MCF 10A (cell line): ENCODE data around the gene PRUNE2. TPM values are rescaled to one million over a fixed set of nuclear protein-coding genes. Genes with fewer than 3 reads are reported as not detected.

Experiments
- BruUV-seq: library from RNA; stranded (reverse); fragments of 400-500 nt; replicated peaks from 2 replicates; lab custom pipeline; 2021; lab: Mats Ljungman, UMichigan
- CTCF ChIA-PET: fragments of 300-600 bp; sonication (Branson Sonifier 250); formaldehyde crosslinking; extraction: SDS; loops from one replicate; lab custom pipeline; 2021; ENCODE audit warnings: antibody characterized with exemption, inconsistent platforms; lab: Yijun Ruan, JAX
- POLR2A ChIA-PET: fragments of 300-600, 350-650 bp; sonication (Branson Sonifier 250); formaldehyde crosslinking; extraction: SDS; loops from one replicate; lab custom pipeline; 2020; ENCODE audit warnings: antibody characterized with exemption, inconsistent platforms; lab: Yijun Ruan, JAX
- DNase-seq: peaks from one replicate; pipeline ENCODE4 v3.0.0-alpha.2; 2018; ENCODE audit not compliant: unreplicated experiment
- H3K27ac Mint-ChIP-seq: one replicate; pipeline ENCODE4 v1.8.0; 2022; ENCODE audit warnings: mild to moderate bottlenecking, low read depth, mixed read lengths; ENCODE audit not compliant: unreplicated experiment
- H3K27me3 Mint-ChIP-seq: one replicate; pipeline ENCODE4 v1.8.0; 2022; ENCODE audit warnings: mixed read lengths; ENCODE audit not compliant: insufficient read depth, unreplicated experiment
- H3K36me3 Mint-ChIP-seq: one replicate; pipeline ENCODE4 v1.8.0; 2022; ENCODE audit warnings: mild to moderate bottlenecking, moderate library complexity, mixed read lengths; ENCODE audit not compliant: insufficient read depth, unreplicated experiment
- H3K4me1 Mint-ChIP-seq: one replicate; pipeline ENCODE4 v1.8.0; 2022; ENCODE audit warnings: mixed read lengths; ENCODE audit not compliant: insufficient read depth, unreplicated experiment
- H3K4me3 Mint-ChIP-seq: one replicate; pipeline ENCODE4 v1.8.0; 2022; ENCODE audit warnings: mild to moderate bottlenecking, moderate library complexity, mixed read lengths; ENCODE audit not compliant: unreplicated experiment
- H3K9me3 Mint-ChIP-seq: one replicate; pipeline ENCODE4 v1.8.0; 2022; ENCODE audit warnings: mixed read lengths; ENCODE audit not compliant: unreplicated experiment
- CTCF ChIP-seq: fragments of 200-600 bp; IDR thresholded peaks from one replicate; pipeline ENCODE4 v1.8.0; 2022; ENCODE audit warnings: antibody characterized with exemption, mild to moderate bottlenecking; ENCODE audit not compliant: unreplicated experiment
- intact Hi-C: fragments of 100-400 bp; cut with micrococcal nuclease; formaldehyde crosslinking; loops from 2 replicates; pipeline ENCODE4 v1.14.1; 2022
- total RNA-seq: library from RNA; stranded (reverse); gene quantifications from 2 replicates; pipeline ENCODE4 v1.2.3, GENCODE V29; 2022

Gene PRUNE2
- total RNA-seq, 1 experiment from 2014 or later, result 0.63 TPM

GRCh38 chr9:76646249-76646648 is 259.7 kb downstream of the PRUNE2 start:
- intact Hi-C loops, result no loop called here
- H3K27me3 Mint-ChIP-seq, result no peaks in the 10 kb centered on the region
- no peak for TF ChIP-seq CTCF
- no peaks in the 10 kb centered on the region for H3K9me3 Mint-ChIP-seq
- H3K36me3 Mint-ChIP-seq, result peaks cover 5% of the 10 kb centered on the region
- no peak for DNase-seq
- H3K27ac Mint-ChIP-seq, result no peak overlapping the region
- ChIA-PET CTCF (interaction anchor here (0.8 to 1.2 kb wide), 3 partner anchors 10 to 59 kb away, joined by 3 to 4 read pairs (median 3); no protein-coding TSS in a partner anchor), POLR2A (interaction anchor here (1.4 kb wide), 1 partner anchor 42 kb away, joined by 4 read pairs; no protein-coding TSS in a partner anchor)
- H3K4me1 Mint-ChIP-seq, result peaks cover 14% of the 10 kb centered on the region
- H3K4me3 Mint-ChIP-seq, result no peak overlapping the region
- no TSS peak for BruUV-seq

DNA sequence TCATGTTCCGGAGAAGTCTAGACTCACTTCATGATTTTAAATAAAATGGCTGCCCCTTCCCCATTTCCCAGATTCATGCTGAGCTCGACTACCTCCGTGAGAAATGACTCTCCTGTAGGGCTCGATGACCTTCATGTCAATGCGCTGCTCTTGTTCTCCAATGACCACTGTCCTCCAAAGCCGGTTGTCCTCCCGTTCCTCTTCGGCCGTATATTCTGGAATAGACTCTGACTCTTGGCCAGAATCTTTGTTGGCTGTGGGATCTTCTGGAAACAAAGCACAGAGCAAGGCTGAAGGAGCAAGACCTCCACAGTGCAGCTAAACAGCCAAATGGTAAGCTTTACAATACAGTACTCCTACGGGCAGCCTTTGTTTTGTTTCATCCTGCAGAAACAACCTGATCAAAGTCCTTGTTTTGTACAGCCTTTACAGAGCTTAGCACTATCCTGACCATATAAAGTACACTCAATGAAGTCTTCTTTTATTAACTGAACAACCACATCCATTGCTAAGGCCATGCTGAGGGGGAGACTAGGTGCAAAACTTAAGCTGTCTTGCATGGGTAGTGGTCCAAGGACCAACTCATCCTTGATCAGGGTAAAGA is 261.2 kb downstream of the PRUNE2 start:
- ChIA-PET CTCF (no interaction called here), POLR2A (no interaction called here)
- Mint-ChIP-seq H3K4me1 (peaks cover 8% of the 10 kb centered on the region), H3K27ac (no peak overlapping the region), H3K27me3 (no peaks in the 10 kb centered on the region), H3K36me3 (no peaks in the 10 kb centered on the region), H3K9me3 (no peaks in the 10 kb centered on the region), H3K4me3 (no peak overlapping the region)
- TF ChIP-seq CTCF, result no peak
- no peak for DNase-seq
- intact Hi-C loops, result no loop called here
- no TSS peak for BruUV-seq

- ChIA-PET CTCF (no interaction called here), POLR2A (interaction anchor here (0.7 kb wide), 1 partner anchor 856 kb away, joined by 3 read pairs; no protein-coding TSS in a partner anchor)
- Mint-ChIP-seq H3K4me1 (peaks cover 8% of the 10 kb centered on the region), H3K27me3 (no peaks in the 10 kb centered on the region), H3K4me3 (no peak overlapping the region), H3K36me3 (no peaks in the 10 kb centered on the region), H3K9me3 (no peaks in the 10 kb centered on the region), H3K27ac (no peak overlapping the region)
- no peak for DNase-seq
- BruUV-seq, result no TSS peak
- intact Hi-C loops, result no loop called here
- no peak for TF ChIP-seq CTCF
Measured at GRCh38 chr9:76644171-76644570, 261.7 kb downstream of the PRUNE2 start.

DNA sequence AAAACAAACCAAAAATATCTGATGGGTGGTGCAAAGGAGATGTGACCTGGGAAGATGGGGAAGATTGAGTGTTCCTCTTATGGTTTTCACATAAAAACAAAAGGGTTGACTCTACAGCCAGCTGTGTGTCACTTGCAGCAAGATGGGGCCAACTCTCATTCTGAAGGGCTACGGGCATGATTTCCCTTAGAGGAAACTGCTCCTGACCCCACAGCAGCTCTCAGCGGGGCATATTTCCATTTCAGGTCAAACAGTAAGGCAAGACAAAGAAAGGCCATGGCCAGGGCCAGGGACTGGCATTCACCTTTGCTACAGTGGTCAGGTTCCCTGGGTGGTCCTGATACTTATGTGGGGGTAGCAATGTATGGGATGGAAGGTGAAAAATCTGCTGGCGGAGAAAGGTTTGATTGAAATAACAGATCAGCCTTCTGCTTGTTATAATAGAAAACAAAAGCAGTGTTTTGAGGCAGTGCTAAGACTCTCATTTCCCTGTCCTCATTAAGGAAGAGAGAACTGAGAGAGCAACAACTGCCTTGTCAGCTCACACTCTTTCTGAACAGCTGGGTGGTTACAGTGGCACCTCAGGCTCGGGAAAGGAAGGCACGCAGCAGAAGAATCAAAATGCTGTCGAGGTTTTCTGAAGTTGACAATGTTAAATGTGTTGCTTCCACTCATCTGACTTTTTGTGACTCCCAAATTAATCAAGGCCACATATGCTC is 262.4 kb downstream of the PRUNE2 start:
- intact Hi-C loops, result no loop called here
- no TSS peak for BruUV-seq
- no peaks in the 10 kb centered on the region for H3K36me3 Mint-ChIP-seq
- peaks cover 8% of the 10 kb centered on the region for H3K4me1 Mint-ChIP-seq
- no peak for DNase-seq
- ChIA-PET CTCF (interaction anchor here (0.6 to 1.2 kb wide), 2 partner anchors 15 to 61 kb away, joined by 4 read pairs; no protein-coding TSS in a partner anchor), POLR2A (interaction anchor here (0.7 kb wide), 1 partner anchor 856 kb away, joined by 3 read pairs; no protein-coding TSS in a partner anchor)
- no peak overlapping the region for H3K27ac Mint-ChIP-seq
- TF ChIP-seq CTCF, result no peak
- no peak overlapping the region for H3K4me3 Mint-ChIP-seq
- no peaks in the 10 kb centered on the region for H3K9me3 Mint-ChIP-seq
- no peaks in the 10 kb centered on the region for H3K27me3 Mint-ChIP-seq
